Caco-2 (cell line): ENCODE data around the gene KY. TPM values are rescaled to one million over a fixed set of nuclear protein-coding genes. Genes with fewer than 3 reads are reported as not detected.

Experiments used
- BruUV-seq: library from RNA; stranded (reverse); fragments of 400-500 nt; replicated peaks from 2 replicates; lab custom pipeline; 2021; lab: Mats Ljungman, UMichigan
- CTCF ChIA-PET: fragments of 300-600 bp; sonication (Branson Sonifier 250); formaldehyde crosslinking; loops from one replicate; lab custom pipeline; 2022; ENCODE audit warnings: antibody characterized with exemption; lab: Charles Lee
- POLR2A ChIA-PET: fragments of 300-600 bp; sonication (Branson Sonifier 250); formaldehyde crosslinking; loops from one replicate; lab custom pipeline; 2022; ENCODE audit warnings: antibody characterized with exemption; lab: Charles Lee
- DNase-seq, 2 experiments: peaks; one replicate each; pipeline versions ENCODE4 v3.0.0 to v3.0.0-alpha.2; 2020 to 2022
- H3K27me3 ChIP-seq: replicated peaks from 2 replicates; pipeline ENCODE4 v1.6.0; 2011; ENCODE audit warnings: low read length; ENCODE audit not compliant: control insufficient read depth, insufficient read depth
- H3K36me3 ChIP-seq: 2 replicates; pipeline ENCODE4 v1.5.1; 2011; ENCODE audit warnings: low read length; ENCODE audit not compliant: control insufficient read depth, insufficient read depth
- H3K4me1 ChIP-seq: fragments of 250-450 bp; sonication (Bioruptor Pico); 2 replicates; pipeline ENCODE4 v1.5.1; 2020; ENCODE audit warnings: mild to moderate bottlenecking
- H3K4me3 ChIP-seq: 2 replicates; pipeline ENCODE4 v1.5.1; 2011; ENCODE audit warnings: low read depth, mild to moderate bottlenecking, control low read depth, low read length
- H3K9me3 ChIP-seq: fragments of 250-450 bp; sonication (Bioruptor Pico); 2 replicates; pipeline ENCODE4 v1.5.1; 2020; ENCODE audit warnings: mild to moderate bottlenecking, moderate library complexity
- H3K27ac Mint-ChIP-seq: one replicate; pipeline ENCODE4 v1.8.0; 2022; ENCODE audit warnings: mixed read lengths; ENCODE audit not compliant: unreplicated experiment
- H3K27me3 Mint-ChIP-seq: one replicate; pipeline ENCODE4 v1.8.0; 2022; ENCODE audit warnings: mixed read lengths; ENCODE audit not compliant: insufficient read depth, unreplicated experiment
- H3K36me3 Mint-ChIP-seq: one replicate; pipeline ENCODE4 v1.8.0; 2022; ENCODE audit warnings: mild to moderate bottlenecking, mixed read lengths; ENCODE audit not compliant: insufficient read depth, unreplicated experiment
- H3K4me1 Mint-ChIP-seq: one replicate; pipeline ENCODE4 v1.8.0; 2022; ENCODE audit warnings: low read depth, mixed read lengths; ENCODE audit not compliant: unreplicated experiment
- H3K4me3 Mint-ChIP-seq: one replicate; pipeline ENCODE4 v1.8.0; 2022; ENCODE audit warnings: mild to moderate bottlenecking, moderate library complexity, mixed read lengths; ENCODE audit not compliant: unreplicated experiment
- H3K9me3 Mint-ChIP-seq: one replicate; pipeline ENCODE4 v1.8.0; 2022; ENCODE audit warnings: mixed read lengths; ENCODE audit not compliant: unreplicated experiment
- intact Hi-C: fragments of 100-400 bp; cut with micrococcal nuclease; formaldehyde crosslinking; loops from one replicate; pipeline ENCODE4 v1.10.0; 2022; ENCODE audit not compliant: unreplicated experiment
- total RNA-seq: library from RNA; stranded (reverse); gene quantifications from 2 replicates; pipeline ENCODE4 v1.2.3, GENCODE V29; 2022
- TF ChIP-seq, protein P1 (sequence below), 2 experiments: fragments of 200-600 bp in 1 of 2; IDR thresholded peaks; 1 replicate in 1 of 2; 2 replicates in 1 of 2; pipeline versions ENCODE4 v1.5.1 to v1.8.0; 2011 to 2022; ENCODE audit warnings: antibody characterized with exemption in 1 of 2, control low read depth in 1 of 2, inconsistent platforms in 1 of 2, low read depth in 1 of 2, low read length in 1 of 2, mild to moderate bottlenecking in 1 of 2, moderate library complexity in 1 of 2; ENCODE audit not compliant: insufficient read depth in 1 of 2, severe bottlenecking in 1 of 2, unreplicated experiment in 1 of 2

KY gene
- total RNA-seq, 1 experiment from 2014 or later, result not detected

DNA sequence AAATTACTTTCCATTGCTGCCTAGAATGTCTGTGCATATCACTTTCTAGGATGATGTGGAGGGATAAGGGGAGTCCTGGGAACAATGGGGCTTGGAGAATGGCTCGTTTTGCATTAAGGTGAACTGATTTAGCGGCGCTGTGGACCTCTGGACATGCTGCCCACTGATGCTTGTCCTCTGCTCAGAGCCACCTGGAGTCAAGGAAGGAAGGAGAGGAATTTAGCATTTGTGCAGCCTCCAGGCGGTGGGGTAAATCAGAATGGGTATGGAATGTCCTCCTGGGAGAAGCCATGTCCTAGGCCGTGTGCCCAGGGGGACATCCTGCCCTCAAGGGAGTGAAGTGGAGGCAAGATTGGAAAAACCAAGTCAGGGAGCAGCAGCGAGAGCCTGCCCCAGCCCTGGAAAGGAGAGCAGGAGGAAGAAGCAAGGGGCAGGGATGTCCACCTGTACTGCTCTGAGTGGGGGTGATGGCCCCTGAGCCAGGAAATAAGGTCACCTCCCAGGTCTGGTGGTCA, 37.8 kb downstream of the KY start:
- Mint-ChIP-seq H3K27me3 (peaks cover 35% of the 10 kb centered on the region), H3K4me1 (no peaks in the 10 kb centered on the region), H3K36me3 (no peaks in the 10 kb centered on the region), H3K27ac (no peak overlapping the region), H3K4me3 (no peak overlapping the region), H3K9me3 (no peaks in the 10 kb centered on the region)
- ChIA-PET CTCF (no interaction called here), POLR2A (no interaction called here)
- Histone ChIP-seq H3K27me3 (no peaks in the 10 kb centered on the region), H3K4me1 (no peaks in the 10 kb centered on the region), H3K9me3 (no peaks in the 10 kb centered on the region), H3K36me3 (no peaks in the 10 kb centered on the region), H3K4me3 (no peak overlapping the region)
- no TSS peak for BruUV-seq
- intact Hi-C loops, result no loop called here
- TF ChIP-seq, protein P1, sequence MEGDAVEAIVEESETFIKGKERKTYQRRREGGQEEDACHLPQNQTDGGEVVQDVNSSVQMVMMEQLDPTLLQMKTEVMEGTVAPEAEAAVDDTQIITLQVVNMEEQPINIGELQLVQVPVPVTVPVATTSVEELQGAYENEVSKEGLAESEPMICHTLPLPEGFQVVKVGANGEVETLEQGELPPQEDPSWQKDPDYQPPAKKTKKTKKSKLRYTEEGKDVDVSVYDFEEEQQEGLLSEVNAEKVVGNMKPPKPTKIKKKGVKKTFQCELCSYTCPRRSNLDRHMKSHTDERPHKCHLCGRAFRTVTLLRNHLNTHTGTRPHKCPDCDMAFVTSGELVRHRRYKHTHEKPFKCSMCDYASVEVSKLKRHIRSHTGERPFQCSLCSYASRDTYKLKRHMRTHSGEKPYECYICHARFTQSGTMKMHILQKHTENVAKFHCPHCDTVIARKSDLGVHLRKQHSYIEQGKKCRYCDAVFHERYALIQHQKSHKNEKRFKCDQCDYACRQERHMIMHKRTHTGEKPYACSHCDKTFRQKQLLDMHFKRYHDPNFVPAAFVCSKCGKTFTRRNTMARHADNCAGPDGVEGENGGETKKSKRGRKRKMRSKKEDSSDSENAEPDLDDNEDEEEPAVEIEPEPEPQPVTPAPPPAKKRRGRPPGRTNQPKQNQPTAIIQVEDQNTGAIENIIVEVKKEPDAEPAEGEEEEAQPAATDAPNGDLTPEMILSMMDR (IDR thresholded peaks at IDR 0.05; ENCODE audit: insufficient read depth in 1 of 2, low read depth in 1 of 2, low read length in 1 of 2, severe bottlenecking in 1 of 2, unreplicated experiment in 1 of 2), result no peak
- no peak for DNase-seq

- DNase-seq, result no peak
- H3K9me3 Mint-ChIP-seq, result no peaks in the 10 kb centered on the region
- CTCF ChIA-PET, result interaction anchor here (0.6 to 1.3 kb wide), 2 partner anchors 10 to 88 kb away, joined by 3 read pairs; no protein-coding TSS in a partner anchor
- TF ChIP-seq, protein P1 (IDR thresholded peaks at IDR 0.05; ENCODE audit: insufficient read depth in 1 of 2, low read depth in 1 of 2, low read length in 1 of 2, severe bottlenecking in 1 of 2, unreplicated experiment in 1 of 2), result no peak
- no TSS peak for BruUV-seq
- intact Hi-C loops, result no loop called here
- H3K4me3 Mint-ChIP-seq, result no peak overlapping the region
- peaks cover 39% of the 10 kb centered on the region for H3K27me3 Mint-ChIP-seq
- H3K36me3 Mint-ChIP-seq, result no peaks in the 10 kb centered on the region
- Histone ChIP-seq H3K4me3 (no peak overlapping the region), H3K36me3 (no peaks in the 10 kb centered on the region), H3K9me3 (no peaks in the 10 kb centered on the region), H3K27me3 (no peaks in the 10 kb centered on the region), H3K4me1 (no peaks in the 10 kb centered on the region)
- POLR2A ChIA-PET, result interaction anchor here (0.5 kb wide), 1 partner anchor 93 kb away, joined by 3 read pairs; no protein-coding TSS in a partner anchor
- H3K27ac Mint-ChIP-seq, result no peak overlapping the region
- H3K4me1 Mint-ChIP-seq, result no peaks in the 10 kb centered on the region
These were observed 39.3 kb downstream of the KY start for GRCh38 chr3:134611516-134611915.

DNA sequence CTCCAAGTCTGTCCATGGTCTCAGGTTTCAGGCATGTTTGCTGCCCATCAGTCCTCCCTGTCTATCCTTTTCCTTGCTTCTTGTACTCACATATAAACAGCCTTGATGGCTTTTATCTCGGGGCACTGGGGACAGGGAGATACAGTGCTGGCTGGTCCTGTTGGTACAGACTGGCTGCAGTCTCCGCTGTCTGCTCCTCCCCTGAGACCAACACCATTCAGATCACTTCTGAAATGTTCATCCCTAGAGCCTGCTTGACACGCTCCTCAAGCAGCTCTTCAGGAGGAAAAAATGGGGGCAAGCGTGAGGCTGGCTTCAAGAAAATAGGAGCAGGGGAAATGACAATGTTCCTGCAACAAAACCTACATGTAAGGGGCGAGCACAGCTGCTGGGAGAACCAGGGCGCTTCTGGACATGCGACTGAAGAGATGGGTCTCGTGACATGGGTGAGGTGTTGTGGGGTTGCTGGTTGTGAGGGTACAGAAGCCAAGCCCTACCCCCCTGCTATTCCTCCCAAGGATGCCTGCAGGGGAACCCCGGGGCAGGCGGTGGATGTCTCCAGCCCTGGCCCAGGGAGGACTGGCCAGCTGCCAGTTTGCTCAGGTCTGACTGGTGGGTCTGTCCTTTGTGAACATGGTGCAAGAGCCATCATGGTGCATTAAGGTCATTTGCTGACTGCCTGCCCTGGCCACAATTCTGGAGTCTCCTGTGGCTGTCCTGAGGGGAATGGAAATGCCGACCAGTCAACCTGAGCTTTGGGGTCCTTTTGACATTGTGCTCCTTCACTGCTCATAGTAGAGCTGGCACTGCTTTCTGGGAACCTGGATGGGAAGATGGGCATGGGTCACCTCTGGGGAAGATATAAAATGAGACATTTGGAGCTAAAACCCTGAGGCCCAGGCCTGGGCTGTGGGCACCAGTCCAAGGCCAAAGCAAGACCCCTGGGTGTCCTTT, 40.1 kb downstream of the KY start:
- Histone ChIP-seq H3K4me3 (no peak overlapping the region), H3K36me3 (no peaks in the 10 kb centered on the region), H3K4me1 (no peaks in the 10 kb centered on the region), H3K27me3 (no peaks in the 10 kb centered on the region), H3K9me3 (no peaks in the 10 kb centered on the region)
- H3K4me3 Mint-ChIP-seq, result no peak overlapping the region
- H3K9me3 Mint-ChIP-seq, result no peaks in the 10 kb centered on the region
- POLR2A ChIA-PET, result interaction anchor here (0.5 kb wide), 1 partner anchor 92 kb away, joined by 3 read pairs; no protein-coding TSS in a partner anchor
- TF ChIP-seq, protein P1 (IDR thresholded peaks at IDR 0.05; ENCODE audit: insufficient read depth in 1 of 2, low read depth in 1 of 2, low read length in 1 of 2, severe bottlenecking in 1 of 2, unreplicated experiment in 1 of 2), result no peak
- no peak for DNase-seq
- no peaks in the 10 kb centered on the region for H3K4me1 Mint-ChIP-seq
- H3K36me3 Mint-ChIP-seq, result no peaks in the 10 kb centered on the region
- intact Hi-C loops, result no loop called here
- CTCF ChIA-PET, result interaction anchor here (0.6 to 1.3 kb wide), 2 partner anchors 10 to 89 kb away, joined by 3 read pairs; no protein-coding TSS in a partner anchor
- peaks cover 41% of the 10 kb centered on the region for H3K27me3 Mint-ChIP-seq
- no peak overlapping the region for H3K27ac Mint-ChIP-seq
- no TSS peak for BruUV-seq
